HEK293 (cell line): ENCODE data around the gene UGT1A4.

Source experiments
- KLF16 ChIP-seq: fragments of 450-650 bp; formaldehyde crosslinking; IDR thresholded peaks from 2 replicates; pipeline ENCODE4 v1.5.1; 2017; ENCODE audit warnings: missing biosample characterization, missing genetic modification characterization
- KLF8 ChIP-seq: fragments of 450-650 bp; formaldehyde crosslinking; IDR thresholded peaks from 2 replicates; pipeline ENCODE4 v1.5.1; 2016; ENCODE audit warnings: missing biosample characterization, missing genetic modification characterization
- ZNF292 ChIP-seq: fragments of 450-650 bp; formaldehyde crosslinking; IDR thresholded peaks from 2 replicates; pipeline ENCODE4 v1.5.1; 2016; ENCODE audit warnings: low read depth, missing biosample characterization, missing genetic modification characterization, borderline replicate concordance
- TF ChIP-seq, protein P1 (sequence below): fragments of 450-650 bp; formaldehyde crosslinking; IDR thresholded peaks from 2 replicates; pipeline ENCODE4 v1.5.1; 2016; ENCODE audit warnings: missing biosample characterization, missing genetic modification characterization

DNA sequence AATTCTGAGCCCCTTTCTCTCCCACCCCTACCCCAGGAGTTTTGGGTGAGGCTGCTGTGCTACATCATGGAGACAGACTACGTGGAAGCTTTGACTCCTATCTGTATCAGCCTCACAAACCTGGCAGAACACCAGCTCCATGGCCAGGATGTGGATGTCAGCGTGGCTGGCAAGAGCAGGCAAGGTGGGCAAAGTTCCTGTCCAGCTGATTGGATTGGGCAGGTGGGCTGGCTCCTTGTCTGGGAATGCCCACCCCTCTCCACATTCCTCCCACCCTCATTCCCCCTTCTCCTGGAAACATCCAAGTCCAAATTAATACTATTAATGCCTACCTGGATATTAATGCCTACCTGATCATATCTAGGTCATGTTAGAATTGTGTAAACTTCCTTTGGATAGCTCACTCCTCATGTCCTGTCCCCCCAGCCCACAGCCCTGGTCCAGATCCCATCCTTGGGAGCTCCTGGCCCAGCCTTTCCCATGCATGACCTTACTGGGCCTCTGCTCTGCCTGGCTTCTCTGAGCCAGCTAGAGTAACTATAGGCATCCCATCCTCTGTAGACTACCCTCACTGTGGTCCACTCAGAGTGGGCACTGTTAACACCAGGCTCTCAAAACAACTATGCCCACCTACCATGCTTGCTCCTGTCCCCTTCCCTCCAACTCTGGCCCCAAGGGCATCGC lies 83.7 kb downstream of the UGT1A4 start:
- TF ChIP-seq, protein P1, sequence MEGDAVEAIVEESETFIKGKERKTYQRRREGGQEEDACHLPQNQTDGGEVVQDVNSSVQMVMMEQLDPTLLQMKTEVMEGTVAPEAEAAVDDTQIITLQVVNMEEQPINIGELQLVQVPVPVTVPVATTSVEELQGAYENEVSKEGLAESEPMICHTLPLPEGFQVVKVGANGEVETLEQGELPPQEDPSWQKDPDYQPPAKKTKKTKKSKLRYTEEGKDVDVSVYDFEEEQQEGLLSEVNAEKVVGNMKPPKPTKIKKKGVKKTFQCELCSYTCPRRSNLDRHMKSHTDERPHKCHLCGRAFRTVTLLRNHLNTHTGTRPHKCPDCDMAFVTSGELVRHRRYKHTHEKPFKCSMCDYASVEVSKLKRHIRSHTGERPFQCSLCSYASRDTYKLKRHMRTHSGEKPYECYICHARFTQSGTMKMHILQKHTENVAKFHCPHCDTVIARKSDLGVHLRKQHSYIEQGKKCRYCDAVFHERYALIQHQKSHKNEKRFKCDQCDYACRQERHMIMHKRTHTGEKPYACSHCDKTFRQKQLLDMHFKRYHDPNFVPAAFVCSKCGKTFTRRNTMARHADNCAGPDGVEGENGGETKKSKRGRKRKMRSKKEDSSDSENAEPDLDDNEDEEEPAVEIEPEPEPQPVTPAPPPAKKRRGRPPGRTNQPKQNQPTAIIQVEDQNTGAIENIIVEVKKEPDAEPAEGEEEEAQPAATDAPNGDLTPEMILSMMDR (tag by site-specific recombination) = no peak
- TF ChIP-seq KLF8 (tag by site-specific recombination) (no peak), KLF16 (tag by site-specific recombination) (no peak), ZNF292 (no peak)
